AG04449 (cell line): ENCODE results near the gene SLC13A4.

ENCODE experiments used
- CTCF ChIA-PET: fragments of 350-600 bp; formaldehyde crosslinking; extraction: SDS; loops from one replicate; lab custom pipeline; 2021; ENCODE audit warnings: antibody characterized with exemption; lab: Yijun Ruan, JAX
- POLR2A ChIA-PET: fragments of 400-600, 350-600 bp; formaldehyde crosslinking; extraction: SDS; loops from one replicate; lab custom pipeline; 2020; ENCODE audit warnings: antibody characterized with exemption, inconsistent platforms; lab: Yijun Ruan, JAX
- DNase-seq: peaks from one replicate; pipeline ENCODE4 v3.0.0-alpha.2; 2010; ENCODE audit warnings: low read depth, low spot score
- H3K4me3 ChIP-seq: 2 replicates; pipeline ENCODE4 v1.5.1; 2011; ENCODE audit warnings: low read depth, mild to moderate bottlenecking, control low read depth, low read length
- CTCF ChIP-seq: IDR thresholded peaks from one replicate; pipeline ENCODE4 v1.5.1; 2011; ENCODE audit warnings: mild to moderate bottlenecking, moderate library complexity, low read length, control low read depth, inconsistent platforms; ENCODE audit not compliant: insufficient read depth; ENCODE audit errors: missing control alignments

SLC13A4 gene

DNA sequence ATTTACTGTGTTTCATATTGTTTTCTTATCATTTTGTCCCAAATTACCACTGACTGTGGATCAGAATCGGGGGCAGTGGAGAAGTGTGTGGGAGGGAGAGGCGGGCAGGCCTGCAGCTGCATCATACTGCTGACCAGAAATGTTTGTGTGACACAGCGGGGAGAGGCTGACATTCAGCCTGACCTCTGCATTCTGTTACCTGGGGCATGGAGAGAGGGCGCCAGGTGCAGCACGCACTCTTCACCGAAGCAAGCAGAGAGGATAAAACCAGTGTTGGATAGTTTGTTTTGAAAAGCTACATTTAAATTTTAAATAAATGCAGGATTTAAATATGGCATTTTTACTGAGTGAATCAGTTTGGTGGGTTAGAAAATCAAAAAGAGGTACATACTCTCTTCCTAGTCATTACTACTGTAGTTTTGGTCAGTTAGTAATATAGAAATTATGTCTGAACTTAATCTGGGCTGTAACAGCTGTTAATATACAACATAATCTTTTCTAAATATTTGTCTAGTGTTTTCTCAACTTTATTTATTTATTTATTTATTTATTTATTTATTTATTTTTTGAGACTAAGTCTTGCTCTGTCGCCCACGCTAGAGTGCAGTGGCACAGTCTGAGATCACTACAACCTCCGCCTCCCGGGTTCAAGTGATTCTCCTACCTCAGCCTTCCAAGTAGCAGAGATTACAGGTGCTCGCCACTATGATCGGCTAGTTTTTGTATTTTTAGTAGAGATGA lies 74.5 kb downstream of the SLC13A4 start:
- no peak for TF ChIP-seq CTCF
- ChIA-PET CTCF (interaction anchor here (0.8 to 14.1 kb wide), 5 partner anchors 8 to 376 kb away, joined by 3 to 346 read pairs (median 5); partner anchors contain the start of gene STMP1), POLR2A (no interaction called here)
- no peak overlapping the region for H3K4me3 ChIP-seq
- no peak for DNase-seq

DNA sequence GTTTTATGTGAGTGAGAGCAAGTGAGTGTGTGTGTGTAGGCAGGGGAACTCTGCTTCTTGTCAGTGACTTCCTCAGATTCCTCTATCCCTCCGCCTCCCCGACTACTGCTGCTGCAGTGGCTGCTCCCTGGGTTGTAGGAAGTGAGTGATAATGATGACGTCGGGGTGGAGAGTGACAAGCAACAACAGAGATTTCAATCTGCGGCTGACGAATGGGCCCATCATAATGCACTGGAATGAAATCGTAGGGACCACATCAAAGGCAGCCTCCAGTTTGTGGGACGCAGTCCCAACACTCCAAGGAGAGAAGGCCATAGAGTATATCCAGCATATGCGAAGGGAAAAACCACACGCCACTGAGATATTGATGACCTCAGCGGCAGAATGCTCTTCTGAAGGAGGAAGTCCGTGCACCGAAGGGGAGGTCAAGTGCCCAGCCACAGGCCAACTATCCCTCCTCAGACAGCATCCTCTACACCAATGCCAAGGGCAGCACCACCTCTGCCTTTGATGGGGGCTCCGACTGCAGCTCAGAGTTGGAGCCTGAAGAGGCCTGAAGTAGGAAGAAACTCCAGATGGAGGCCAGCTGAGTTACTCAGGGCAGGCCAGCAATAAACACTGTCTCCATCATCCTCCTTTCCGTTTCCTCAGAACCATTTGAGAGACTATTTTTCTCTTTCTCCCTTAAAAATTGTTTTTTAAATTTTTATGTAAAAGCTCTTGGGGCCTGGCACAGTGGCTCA lies 77.0 kb downstream of the SLC13A4 start:
- no peak for TF ChIP-seq CTCF
- no peak overlapping the region; the same call in 1 of the 2 replicates for H3K4me3 ChIP-seq
- POLR2A ChIA-PET = interaction anchor here (1.5 kb wide), 1 partner anchor 12 kb away, joined by 5 read pairs; the partner anchor contains the start of gene STMP1
- CTCF ChIA-PET = interaction anchor here (0.6 to 14.1 kb wide), 7 partner anchors 9 to 373 kb away, joined by 3 to 346 read pairs (median 4); partner anchors contain the start of gene STMP1
- peak; percentile 51 for DNase-seq

GRCh38 chr7:135648235-135648634 lies 79.8 kb downstream of the SLC13A4 start:
- ChIA-PET POLR2A (no interaction called here), CTCF (interaction anchor here (1.9 to 14.1 kb wide), 4 partner anchors 12 to 371 kb away, joined by 4 to 346 read pairs (median 229); partner anchors contain the start of gene STMP1)
- no peak for DNase-seq
- no peak overlapping the region for H3K4me3 ChIP-seq
- no peak for TF ChIP-seq CTCF

DNA sequence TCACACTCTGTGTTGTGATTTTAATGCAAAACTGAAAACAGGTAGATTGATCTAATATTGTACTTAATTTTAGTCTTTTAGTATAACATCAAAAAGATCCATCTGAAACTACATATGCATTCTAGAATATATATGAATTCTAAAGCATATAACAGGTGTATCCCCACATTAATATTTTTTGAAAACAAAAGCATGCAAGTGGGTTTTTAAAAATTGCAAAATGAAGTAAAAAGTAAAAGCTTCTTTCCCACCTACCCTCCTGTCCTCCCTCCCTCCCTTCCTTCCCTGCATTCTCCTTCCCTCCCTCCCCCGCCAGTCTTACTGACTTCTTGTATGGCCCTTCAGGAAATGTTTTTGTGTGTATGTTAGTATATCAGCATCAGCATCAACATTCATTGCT lies 80.2 kb downstream of the SLC13A4 start:
- CTCF ChIA-PET = interaction anchor here (1.7 to 14.1 kb wide), 5 partner anchors 12 to 370 kb away, joined by 3 to 346 read pairs (median 139); partner anchors contain the start of gene STMP1
- POLR2A ChIA-PET = no interaction called here
- TF ChIP-seq CTCF = no peak

DNA sequence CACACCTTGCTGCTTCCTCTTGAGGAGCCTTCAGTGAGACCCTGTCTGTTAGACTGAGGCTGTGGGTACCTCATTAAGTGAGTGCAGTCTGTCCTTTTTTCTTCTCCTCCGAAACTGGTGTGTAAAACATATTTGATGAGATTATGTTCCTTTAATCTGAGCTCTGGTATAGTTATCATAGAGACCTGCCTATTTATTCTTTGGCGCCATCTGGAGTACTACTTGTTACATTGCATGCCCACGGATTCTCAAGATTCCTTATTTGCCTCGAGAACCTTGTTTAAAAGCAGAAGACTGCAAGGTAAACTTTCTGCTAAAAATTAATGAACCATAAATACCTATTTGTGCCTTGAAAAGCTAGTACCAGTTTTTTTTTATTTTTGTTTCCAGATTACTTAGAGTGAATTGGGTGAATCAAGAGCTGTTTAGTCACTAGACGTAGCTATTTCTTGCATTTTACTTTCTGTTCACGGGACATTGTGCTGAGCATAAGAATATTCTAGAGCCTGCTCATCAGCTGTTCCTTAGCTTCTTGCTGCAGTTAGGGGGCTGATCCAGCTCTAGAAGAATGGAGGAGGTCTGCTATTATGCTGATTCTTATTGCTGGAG lies 82.6 kb downstream of the SLC13A4 start:
- no peak for DNase-seq

More for the DNA sequence above, 80.2 kb downstream of the SLC13A4 start:
- no peak overlapping the region for H3K4me3 ChIP-seq
- no peak for DNase-seq

More for the DNA sequence above, 82.6 kb downstream of the SLC13A4 start:
- POLR2A ChIA-PET = no interaction called here
- TF ChIP-seq CTCF = peak; percentile 52
- CTCF ChIA-PET = interaction anchor here (0.8 to 14.1 kb wide), 41 partner anchors 8 to 977 kb away, joined by 3 to 346 read pairs (median 4); partner anchors contain the start of gene STMP1
- no peak overlapping the region for H3K4me3 ChIP-seq
